Neuronal stem cell (in vitro differentiated cells): ENCODE measurements around the gene OLA1.

Source experiments
- DNase-seq: peaks from one replicate; pipeline ENCODE4 v3.0.0-alpha.2; 2013; ENCODE audit warnings: low spot score
- H2AFZ ChIP-seq: one replicate; pipeline ENCODE4 v1.6.1; 2013; ENCODE audit warnings: mild to moderate bottlenecking, low read length, inconsistent platforms
- H2AK5ac ChIP-seq: 2 replicates; pipeline ENCODE4 v1.6.1; 2013; ENCODE audit warnings: low read depth, mild to moderate bottlenecking, inconsistent platforms, low read length, moderate library complexity, mixed read lengths
- H2BK120ac ChIP-seq: 2 replicates; pipeline ENCODE4 v1.6.1; 2013; ENCODE audit warnings: low read depth, mild to moderate bottlenecking, inconsistent platforms, low read length, moderate library complexity, mixed read lengths
- H2BK12ac ChIP-seq: one replicate; pipeline ENCODE4 v1.6.1; 2013; ENCODE audit warnings: low read length, inconsistent platforms
- H2BK15ac ChIP-seq: 2 replicates; pipeline ENCODE4 v1.6.1; 2013; ENCODE audit warnings: mild to moderate bottlenecking, low read length, inconsistent platforms, mixed read lengths
- H2BK5ac ChIP-seq: one replicate; pipeline ENCODE4 v1.6.1; 2013; ENCODE audit warnings: inconsistent platforms, mild to moderate bottlenecking, low read length, moderate library complexity
- H3K14ac ChIP-seq: one replicate; pipeline ENCODE4 v1.6.1; 2013; ENCODE audit warnings: low read length, inconsistent platforms
- H3K18ac ChIP-seq: 2 replicates; pipeline ENCODE4 v1.6.1; 2013; ENCODE audit warnings: low read length, inconsistent platforms
- H3K23ac ChIP-seq: 2 replicates; pipeline ENCODE4 v1.6.1; 2013; ENCODE audit warnings: low read depth, mild to moderate bottlenecking, mixed read lengths, low read length, inconsistent platforms; ENCODE audit not compliant: poor library complexity
- H3K27ac ChIP-seq: replicated peaks from 3 replicates; pipeline ENCODE4 v1.5.1; 2013; ENCODE audit warnings: low read length, inconsistent platforms
- H3K27me3 ChIP-seq, 3 experiments: 2 replicates each; pipeline ENCODE4 v1.6.1; 2013; ENCODE audit warnings: low read length in 3 of 3, mild to moderate bottlenecking in 2 of 3, inconsistent platforms in 1 of 3, low read depth in 1 of 3, mixed read lengths in 1 of 3, moderate library complexity in 1 of 3; ENCODE audit not compliant: control insufficient read depth in 3 of 3, insufficient read depth in 3 of 3
- H3K36me3 ChIP-seq, 2 donors: replicated peaks in 1 of 2; 2 replicates each; pipeline ENCODE4 v1.6.1; 2013; ENCODE audit warnings: low read length in 2 of 2; ENCODE audit not compliant: control insufficient read depth in 2 of 2, insufficient read depth in 2 of 2
- H3K4ac ChIP-seq: 2 replicates; pipeline ENCODE4 v1.6.1; 2013; ENCODE audit warnings: inconsistent platforms, mild to moderate bottlenecking, low read length, moderate library complexity
- H3K4me1 ChIP-seq, 2 donors: 1 replicate in 1 of 2; 2 replicates in 1 of 2; pipeline ENCODE4 v1.6.1; 2013; ENCODE audit warnings: low read length in 2 of 2, low read depth in 1 of 2; ENCODE audit not compliant: control insufficient read depth in 2 of 2, insufficient read depth in 1 of 2
- H3K4me2 ChIP-seq: one replicate; pipeline ENCODE4 v1.6.1; 2013; ENCODE audit warnings: mild to moderate bottlenecking, low read length, inconsistent platforms; ENCODE audit not compliant: insufficient read depth, poor library complexity, severe bottlenecking
- H3K4me3 ChIP-seq, 2 donors: 2 replicates each; pipeline ENCODE4 v1.5.1; 2013; ENCODE audit warnings: low read length in 2 of 2, mild to moderate bottlenecking in 2 of 2, inconsistent platforms in 1 of 2, moderate library complexity in 1 of 2
- H3K79me1 ChIP-seq: one replicate; pipeline ENCODE4 v1.6.1; 2013; ENCODE audit warnings: low read depth, mild to moderate bottlenecking, inconsistent platforms, low read length, moderate library complexity
- H3K9ac ChIP-seq: one replicate; pipeline ENCODE4 v1.6.1; 2013; ENCODE audit warnings: mild to moderate bottlenecking, low read depth, low read length, inconsistent platforms; ENCODE audit not compliant: poor library complexity
- H3K9me3 ChIP-seq, 2 donors: replicated peaks in 1 of 2; 2 replicates each; pipeline versions ENCODE3 to v1.6.1; 2013; ENCODE audit warnings: low read length in 2 of 2, mild to moderate bottlenecking in 2 of 2, inconsistent platforms in 1 of 2, low read depth in 1 of 2, mixed read lengths in 1 of 2, moderate library complexity in 1 of 2; ENCODE audit not compliant: control insufficient read depth in 2 of 2, insufficient read depth in 1 of 2
- H4K8ac ChIP-seq: one replicate; pipeline ENCODE4 v1.6.1; 2013; ENCODE audit warnings: low read depth, mild to moderate bottlenecking, inconsistent platforms, low read length, moderate library complexity
- H4K91ac ChIP-seq: one replicate; pipeline ENCODE4 v1.6.1; 2013; ENCODE audit warnings: low read length, low read depth, mild to moderate bottlenecking, inconsistent platforms; ENCODE audit not compliant: poor library complexity
- WGBS, 2 donors: extraction: QIAGEN DNeasy Blood & Tissue Kit; methylation state at CpG; one replicate each; pipeline ENCODE4 v1.1.7; 2013; ENCODE audit warnings: missing lambda C conversion rate in 2 of 2, mixed read lengths in 1 of 2; ENCODE audit not compliant: insufficient read length in 2 of 2, insufficient replicate concordance in 1 of 2; ENCODE audit errors: extremely low coverage in 2 of 2; 5-methylcytosine and 5-hydroxymethylcytosine counted together

OLA1 gene

GRCh38 chr2:174243812-174244211 lies 4.5 kb downstream of the OLA1 start:
- H2BK12ac ChIP-seq: no peak overlapping the region
- WGBS, 2 donors: no CpG with 5 or more reads among the region's 3 CpGs
- H3K14ac ChIP-seq: no peak overlapping the region
- H3K36me3 ChIP-seq: peaks cover 7 to 65% of the 10 kb centered on the region in 2 donors
- no peak overlapping the region for H3K27ac ChIP-seq
- H3K27me3 ChIP-seq: no peaks in the 10 kb centered on the region
- no peak overlapping the region for H2BK15ac ChIP-seq
- H3K9me3 ChIP-seq: no peaks in the 10 kb centered on the region
- no peak overlapping the region for H2AK5ac ChIP-seq
- H3K4me3 ChIP-seq: no peak overlapping the region
- no peak overlapping the region for H2BK120ac ChIP-seq
- H2BK5ac ChIP-seq: no peak overlapping the region
- DNase-seq: no peak
- H3K9ac ChIP-seq: no peak overlapping the region
- peaks cover 12% of the 10 kb centered on the region for H3K79me1 ChIP-seq
- no peak overlapping the region for H3K18ac ChIP-seq
- H3K23ac ChIP-seq: no peak overlapping the region
- no peak overlapping the region for H4K8ac ChIP-seq
- no peak overlapping the region for H3K4me2 ChIP-seq
- no peak overlapping the region for H4K91ac ChIP-seq
- no peak overlapping the region for H3K4ac ChIP-seq
- peaks cover 0 to 4% of the 10 kb centered on the region in 2 donors for H3K4me1 ChIP-seq
- H2AFZ ChIP-seq: no peak overlapping the region

- Histone ChIP-seq H3K18ac (no peak overlapping the region), H3K4me1 (peaks cover 0 to 4% of the 10 kb centered on the region in 2 donors), H2AFZ (no peak overlapping the region), H4K91ac (no peak overlapping the region), H2BK15ac (no peak overlapping the region), H3K4me3 (no peak overlapping the region), H4K8ac (peak overlapping the region; percentile 90), H2BK12ac (no peak overlapping the region), H3K9me3 (no peaks in the 10 kb centered on the region), H3K27ac (no peak overlapping the region), H3K36me3 (peaks cover 6 to 70% of the 10 kb centered on the region in 2 donors), H3K9ac (no peak overlapping the region), H2BK5ac (no peak overlapping the region), H3K4ac (no peak overlapping the region), H3K27me3 (no peaks in the 10 kb centered on the region), H3K23ac (no peak overlapping the region), H3K14ac (peak overlapping the region; percentile 33), H3K79me1 (peaks cover 6% of the 10 kb centered on the region), H2AK5ac (no peak overlapping the region), H3K4me2 (no peak overlapping the region), H2BK120ac (no peak overlapping the region)
- no CpG with 5 or more reads among the region's 1 CpG for WGBS, 2 donors
- DNase-seq: no peak
Observed at GRCh38 chr2:174240097-174240496, 8.2 kb downstream of the OLA1 start.

- no CpG with 5 or more reads among the region's 3 CpGs for WGBS, 2 donors
- no peak overlapping the region for H3K27ac ChIP-seq
- no peaks in the 10 kb centered on the region for H3K27me3 ChIP-seq
- no peak overlapping the region for H3K4me2 ChIP-seq
- H3K4me1 ChIP-seq: peaks cover 0 to 2% of the 10 kb centered on the region in 2 donors
- H3K4me3 ChIP-seq: no peak overlapping the region
- no peak overlapping the region for H2AFZ ChIP-seq
- H3K18ac ChIP-seq: no peak overlapping the region
- no peak for DNase-seq
- H3K4ac ChIP-seq: no peak overlapping the region
- peaks cover 2 to 43% of the 10 kb centered on the region in 2 donors for H3K36me3 ChIP-seq
- H2BK5ac ChIP-seq: no peak overlapping the region
- H2AK5ac ChIP-seq: no peak overlapping the region
- no peak overlapping the region for H2BK120ac ChIP-seq
- H2BK12ac ChIP-seq: no peak overlapping the region
- H3K9me3 ChIP-seq: no peaks in the 10 kb centered on the region
- no peak overlapping the region for H3K14ac ChIP-seq
- H4K8ac ChIP-seq: no peak overlapping the region
- H2BK15ac ChIP-seq: no peak overlapping the region
- H4K91ac ChIP-seq: no peak overlapping the region
- no peaks in the 10 kb centered on the region for H3K79me1 ChIP-seq
- no peak overlapping the region for H3K23ac ChIP-seq
- H3K9ac ChIP-seq: no peak overlapping the region
Observed at GRCh38 chr2:174236429-174236828, 11.9 kb downstream of the OLA1 start.

GRCh38 chr2:174235680-174236079 lies 12.7 kb downstream of the OLA1 start:
- Histone ChIP-seq H3K4me1 (peaks cover 0 to 2% of the 10 kb centered on the region in 2 donors), H3K14ac (no peak overlapping the region), H3K79me1 (no peaks in the 10 kb centered on the region), H2BK120ac (no peak overlapping the region), H3K36me3 (peaks cover 2 to 41% of the 10 kb centered on the region in 2 donors), H3K27me3 (no peaks in the 10 kb centered on the region), H3K9ac (no peak overlapping the region), H4K91ac (no peak overlapping the region), H2AK5ac (no peak overlapping the region), H2BK15ac (no peak overlapping the region), H3K4me3 (no peak overlapping the region), H3K18ac (no peak overlapping the region), H2BK5ac (no peak overlapping the region), H2AFZ (no peak overlapping the region), H3K4ac (no peak overlapping the region), H3K9me3 (no peaks in the 10 kb centered on the region), H3K4me2 (no peak overlapping the region), H3K23ac (no peak overlapping the region), H4K8ac (no peak overlapping the region), H2BK12ac (no peak overlapping the region), H3K27ac (no peak overlapping the region)
- no CpG with 5 or more reads among the region's 4 CpGs for WGBS, 2 donors
- no peak for DNase-seq
